Measurements from ENCODE around the gene TREM1.
"Not testable (repeated sequence)": the region's sequence is repeated elsewhere in the genome, so short reads cannot be mapped to it uniquely, and the experiment has no call there.

Gene TREM1

DNA sequence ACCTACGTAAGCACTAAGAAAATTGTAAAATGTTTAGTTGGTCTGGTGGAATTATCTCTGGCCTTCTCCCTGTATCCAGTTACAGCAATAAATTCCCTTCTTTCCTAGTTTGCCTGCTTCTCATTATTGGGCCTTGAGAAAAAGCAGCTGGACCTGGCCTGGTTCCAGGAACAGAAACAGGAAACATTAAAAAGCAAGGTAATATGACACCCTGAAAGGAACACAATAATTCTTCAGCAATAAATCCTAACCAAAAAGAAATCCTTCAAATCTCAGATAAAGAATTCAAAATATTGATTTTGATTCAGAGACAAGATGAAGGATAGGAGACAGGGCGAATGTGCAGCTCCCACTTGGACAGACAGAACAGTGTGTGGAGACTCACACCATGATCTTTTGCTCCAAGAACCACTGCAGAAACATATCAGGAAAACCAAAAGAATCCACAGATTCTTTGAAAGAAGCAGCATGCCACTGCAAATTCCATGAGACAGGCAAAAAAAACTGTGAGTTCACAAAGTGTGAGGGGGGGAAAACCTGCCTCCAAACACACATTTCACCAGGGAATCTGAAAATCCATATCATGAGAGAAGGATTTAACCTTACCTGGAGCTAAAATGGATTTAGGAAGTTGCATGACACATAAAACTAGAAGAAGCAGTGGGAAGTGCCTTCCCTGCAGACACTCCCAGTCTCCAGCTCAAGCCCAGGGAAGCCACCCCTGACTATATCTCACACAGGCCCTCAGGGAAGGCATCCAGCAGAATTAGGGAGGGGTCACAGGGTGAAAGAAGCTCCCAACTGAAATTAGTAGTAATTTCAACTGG lies 28.9 kb downstream of the TREM1 start:
- DNase-seq: peak; percentile 65

DNA sequence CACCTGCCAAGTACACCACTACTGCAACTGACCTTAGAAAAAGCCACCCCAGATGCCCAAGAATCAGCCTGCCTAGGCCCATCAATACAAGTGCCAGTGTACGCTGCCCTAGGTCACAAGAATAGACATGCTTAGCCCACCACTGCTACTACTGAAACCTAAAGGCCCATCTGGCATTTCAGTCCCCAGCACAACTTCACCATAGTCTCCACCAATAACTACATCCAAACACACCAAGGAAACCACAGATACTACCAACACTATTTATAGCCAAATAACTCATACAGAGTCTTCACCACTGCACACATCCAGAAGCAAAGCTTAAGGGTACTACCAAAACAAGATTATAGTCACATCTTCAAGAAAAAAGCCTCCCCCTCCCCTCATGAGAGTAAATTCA lies 30.1 kb downstream of the TREM1 start:
- no peak for DNase-seq

DNA sequence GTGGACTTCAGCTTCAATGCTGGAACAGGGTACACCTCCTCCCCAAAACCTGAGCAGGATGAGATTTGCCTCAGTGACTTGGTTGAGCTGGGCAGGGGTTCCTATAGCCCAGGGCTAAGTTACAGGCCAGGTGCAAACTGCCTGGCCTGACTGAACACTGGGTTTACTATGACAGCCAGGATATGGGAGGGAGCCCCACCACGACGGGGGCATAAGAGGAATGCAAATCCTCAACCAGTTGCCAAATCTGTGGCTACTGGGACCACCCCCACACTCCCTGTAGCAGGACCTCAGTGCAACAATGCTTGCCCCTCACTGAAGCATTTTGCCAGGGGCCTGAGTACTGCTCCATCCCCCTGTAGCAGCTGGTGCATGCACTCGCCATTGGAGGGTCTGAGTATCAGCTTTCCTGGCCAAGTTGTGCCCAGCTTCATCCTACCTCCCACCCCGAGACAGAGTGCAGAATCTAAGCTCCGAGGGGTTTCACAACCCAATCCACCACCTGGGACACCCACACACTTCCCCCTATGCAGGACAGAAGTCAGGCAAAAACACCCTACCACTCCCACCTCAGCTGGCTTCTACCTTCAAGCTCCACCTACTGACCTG lies 30.7 kb downstream of the TREM1 start:
- no peak for DNase-seq

DNA sequence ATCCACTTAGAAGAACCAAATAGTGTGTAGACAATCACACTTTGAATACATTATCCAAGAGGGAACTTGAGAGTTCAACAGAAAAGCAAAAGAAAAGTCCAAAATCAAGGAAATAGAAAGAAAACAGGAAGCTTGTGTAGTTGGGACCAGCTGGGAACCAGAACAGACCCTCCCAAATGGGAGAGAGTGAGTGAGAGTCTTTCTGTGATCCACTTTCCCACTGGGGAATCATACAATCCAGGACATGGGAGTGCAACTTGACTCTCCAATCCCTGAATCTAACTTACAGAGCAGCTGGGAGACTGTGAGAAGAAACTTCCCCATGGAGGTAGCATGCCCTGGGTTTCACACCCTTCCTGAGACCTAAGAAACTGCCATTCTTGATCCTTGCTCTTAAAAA lies 31.4 kb downstream of the TREM1 start:
- DNase-seq: no peak

DNA sequence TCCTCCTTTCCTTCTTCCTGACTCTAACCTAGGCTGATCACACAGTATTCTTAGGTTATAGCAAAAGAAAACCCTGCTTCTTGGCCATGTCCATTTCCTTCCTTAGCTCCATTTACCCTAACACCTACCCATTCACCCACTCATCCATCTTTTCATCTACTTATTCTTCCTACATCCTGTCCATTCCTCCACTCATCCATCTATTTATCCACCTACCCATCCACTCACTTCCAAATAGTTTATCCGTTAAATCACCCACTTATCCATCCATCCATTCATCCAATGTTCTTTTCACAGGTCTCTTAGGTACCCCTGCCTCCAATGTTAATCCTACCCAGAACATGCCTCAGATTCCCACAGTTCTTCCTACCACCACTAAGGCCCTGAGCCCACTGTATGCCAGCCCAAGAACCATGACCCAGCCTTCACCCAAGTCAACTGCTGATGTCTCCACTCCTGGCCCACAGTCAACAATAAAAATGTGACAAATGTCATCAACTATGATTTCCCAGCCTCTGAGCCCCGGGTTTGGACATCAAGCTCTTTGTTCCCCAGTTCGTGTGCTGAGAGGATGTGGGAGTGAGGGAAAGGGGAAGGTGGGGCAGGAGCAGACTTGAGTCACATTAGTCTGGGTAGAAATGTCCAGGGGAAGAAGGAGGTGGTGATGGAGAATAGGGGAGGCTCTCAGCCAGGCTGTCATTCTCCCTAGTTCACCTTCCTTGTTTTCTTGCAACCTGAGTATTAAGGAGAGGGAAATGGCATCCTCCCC lies 33.9 kb downstream of the TREM1 start:
- DNase-seq: no peak

DNA sequence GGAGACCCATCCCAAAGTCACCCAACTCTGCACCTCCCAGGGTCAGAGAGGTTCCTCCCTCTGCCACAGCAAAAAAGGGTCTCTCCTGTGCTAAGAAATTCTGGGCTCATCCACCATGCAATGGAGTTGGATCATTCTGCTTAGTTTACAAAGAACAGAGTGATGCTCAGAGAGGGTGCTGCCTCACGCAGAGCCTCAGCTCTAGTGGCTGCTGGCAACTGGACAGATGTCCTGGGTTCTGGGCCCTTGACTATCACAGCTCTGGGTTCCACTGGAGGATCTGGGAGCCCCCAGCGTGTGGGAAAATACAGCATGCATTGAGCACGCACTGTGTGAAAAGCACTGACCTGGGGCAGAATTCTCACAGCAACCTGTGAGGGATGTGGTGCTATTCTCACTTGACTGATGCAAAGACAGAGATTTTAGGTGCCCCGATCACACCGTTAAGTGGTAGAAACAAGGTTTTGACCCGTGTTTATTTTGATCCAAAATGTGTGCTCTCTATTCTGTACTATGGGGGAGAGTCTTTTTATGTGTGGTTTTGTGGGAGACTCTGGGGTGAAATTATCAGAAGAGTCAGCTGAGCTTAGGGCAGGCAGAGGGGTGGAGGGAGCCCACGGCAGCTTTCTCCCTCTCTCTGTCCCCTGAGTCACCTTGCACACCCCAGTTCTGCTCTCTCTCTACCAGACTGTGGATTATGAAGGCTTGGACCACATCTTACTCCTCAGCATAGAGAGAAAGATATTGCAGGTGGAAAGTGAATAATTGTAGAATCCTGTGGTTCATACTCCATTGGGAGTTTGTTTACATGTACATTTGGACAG lies 38.4 kb downstream of the TREM1 start:
- DNase-seq: no peak

DNA sequence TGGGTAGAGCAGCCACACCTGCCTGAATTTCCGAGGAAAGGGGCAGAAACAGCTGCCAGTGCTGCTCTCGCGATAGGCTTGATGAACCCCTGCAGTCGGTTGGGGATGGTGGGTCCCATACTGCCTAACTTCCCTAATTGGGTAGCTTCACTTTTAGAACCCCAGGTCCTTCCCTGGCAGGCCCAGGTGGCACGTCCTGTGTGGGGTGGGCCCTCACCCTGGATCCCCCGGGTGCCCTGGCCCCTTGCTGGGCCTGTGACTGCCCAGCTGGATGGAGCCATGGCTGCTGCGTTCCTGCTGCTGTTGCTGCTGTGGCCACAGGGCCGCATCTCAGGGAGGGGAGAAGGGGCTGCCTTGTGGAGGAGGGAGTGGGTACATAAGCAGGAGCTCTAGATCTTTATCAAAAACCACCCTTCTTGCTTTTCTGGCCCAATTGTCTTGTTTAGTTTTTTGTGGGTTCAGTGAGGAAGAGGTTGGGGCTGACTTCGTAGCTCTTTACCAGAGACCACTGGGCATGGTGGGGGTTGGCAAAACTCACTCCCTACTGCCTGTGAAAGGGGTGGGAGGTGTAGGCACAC lies 39.1 kb downstream of the TREM1 start:
- no peak for DNase-seq

DNA sequence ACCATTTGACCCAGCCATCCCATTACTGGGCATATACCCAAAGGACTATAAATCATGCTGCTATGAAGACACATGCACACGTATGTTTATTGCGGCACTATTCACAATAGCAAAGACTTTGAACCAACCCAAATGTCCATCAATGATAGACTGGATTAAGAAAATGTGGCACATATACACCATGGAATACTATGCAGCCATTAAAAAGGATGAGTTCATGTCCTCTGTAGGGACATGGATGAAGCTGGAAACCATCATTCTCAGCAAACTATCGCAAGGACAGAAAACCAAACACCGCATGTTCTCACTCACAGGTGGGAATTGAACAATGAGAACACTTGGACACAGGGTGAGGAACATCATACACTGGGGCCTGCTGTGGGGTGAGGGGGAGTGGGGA lies 40.0 kb downstream of the TREM1 start:
- not testable (repeated sequence) for DNase-seq

DNA sequence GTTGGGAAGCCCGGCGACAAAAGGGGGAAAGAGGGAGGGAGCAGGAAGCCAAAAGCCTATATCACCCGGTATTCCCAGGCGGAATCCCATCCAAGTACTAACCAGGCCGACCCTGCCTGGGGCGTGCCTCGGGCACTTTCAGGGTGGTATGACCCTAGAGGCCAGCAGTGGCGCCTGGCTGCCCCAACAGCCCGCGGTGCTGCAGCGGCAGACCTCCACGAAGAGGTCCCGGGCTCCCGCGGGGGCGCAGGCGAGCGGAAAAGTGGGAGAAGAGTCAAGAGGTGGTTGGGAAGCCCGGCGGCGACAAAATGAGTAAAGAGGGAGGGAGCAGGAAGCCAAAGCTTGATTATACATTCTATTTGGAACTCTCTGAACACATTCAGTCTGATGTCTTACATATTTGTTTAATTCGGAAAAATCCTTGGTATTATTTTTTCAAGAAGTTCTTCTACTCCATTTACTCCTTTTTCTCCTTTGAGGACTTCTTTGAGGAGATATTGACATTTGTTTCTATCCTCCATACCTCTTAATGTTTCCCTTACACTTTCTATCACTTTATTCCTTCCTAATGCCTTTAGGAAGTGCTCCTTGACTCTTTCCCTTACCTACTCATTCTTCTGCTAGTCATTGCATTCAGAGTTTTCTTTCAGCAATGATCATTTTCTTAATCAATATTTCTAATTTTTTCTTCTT lies 46.9 kb downstream of the TREM1 start:
- no peak for DNase-seq

DNA sequence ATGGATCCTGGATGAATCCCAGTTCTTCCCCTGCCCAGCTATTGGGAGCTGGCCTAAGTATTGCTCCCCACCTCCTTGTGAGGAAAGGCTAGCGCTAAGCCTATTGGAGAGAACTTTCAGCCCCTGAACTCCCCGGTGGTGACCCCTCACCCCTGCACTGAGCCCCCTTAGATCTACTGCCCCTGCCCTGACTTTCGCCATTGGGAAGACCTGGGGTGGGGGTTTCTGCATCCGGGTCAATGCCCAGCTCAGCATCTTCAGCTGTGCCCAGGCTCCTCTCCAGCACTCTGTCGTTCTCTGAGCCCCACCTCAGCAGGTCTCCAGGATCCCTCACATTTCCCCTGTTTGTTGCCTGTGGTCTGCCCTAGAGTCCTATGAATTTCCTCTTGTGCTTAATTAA lies 49.4 kb downstream of the TREM1 start:
- no peak for DNase-seq

DNA sequence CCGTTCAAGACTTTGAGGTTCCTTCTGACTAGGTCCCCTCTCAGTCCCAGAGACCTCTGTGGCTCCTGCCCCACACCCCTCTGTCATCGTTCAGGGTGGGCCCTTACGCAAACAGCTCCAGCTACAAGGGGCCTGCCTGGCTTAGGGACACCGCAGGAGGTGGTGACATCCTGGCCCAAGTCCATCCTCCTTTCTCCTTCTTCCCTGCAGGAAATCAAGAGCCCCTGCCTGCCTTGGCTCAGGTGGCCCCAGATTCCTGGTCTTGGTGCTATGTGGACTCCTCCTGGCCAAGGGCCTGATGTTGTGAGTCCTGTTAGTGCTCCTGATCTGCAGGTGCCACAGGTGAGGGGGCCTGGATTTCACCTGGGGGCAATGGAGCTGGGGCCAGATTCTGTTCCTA lies 50.2 kb downstream of the TREM1 start:
- DNase-seq: no peak

DNA sequence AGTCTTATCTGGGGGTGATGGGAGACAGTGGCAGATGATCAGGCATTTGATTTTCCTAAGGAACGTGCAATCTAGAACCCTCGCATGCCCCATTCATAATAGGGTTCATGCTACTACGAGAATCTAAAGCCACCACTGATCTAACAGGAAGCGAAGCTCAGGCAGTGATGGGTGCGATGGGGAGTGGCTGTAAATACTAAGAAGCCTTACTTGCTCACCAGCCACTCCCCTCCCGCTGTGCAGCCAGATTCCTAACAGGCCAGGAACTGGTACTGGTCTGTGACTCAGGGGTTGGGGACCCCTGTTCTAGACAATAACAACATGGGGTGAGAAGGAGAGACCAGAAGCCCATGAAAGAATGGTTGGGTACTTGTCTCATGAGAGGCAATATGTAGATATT lies 53.8 kb downstream of the TREM1 start:
- no peak for DNase-seq

DNA sequence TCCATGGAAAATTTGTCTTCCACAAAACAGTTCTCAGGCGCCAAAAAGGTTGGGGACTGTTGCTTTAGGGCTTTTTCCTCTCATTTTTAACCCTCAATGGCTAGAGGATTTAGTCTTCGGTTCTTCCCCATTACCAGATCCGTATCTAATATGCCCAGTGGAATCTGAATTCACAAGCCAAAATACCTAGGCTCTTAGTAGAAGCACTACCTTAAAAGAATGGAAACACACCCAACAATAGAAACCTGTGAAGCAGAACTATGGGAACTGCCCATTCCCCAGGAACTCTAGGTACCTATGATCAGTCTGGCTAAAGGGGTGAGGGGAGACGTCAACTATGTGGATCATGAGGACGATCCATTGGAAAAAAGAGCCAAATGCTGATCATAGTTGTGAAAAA lies 55.2 kb downstream of the TREM1 start:
- DNase-seq: no peak

DNA sequence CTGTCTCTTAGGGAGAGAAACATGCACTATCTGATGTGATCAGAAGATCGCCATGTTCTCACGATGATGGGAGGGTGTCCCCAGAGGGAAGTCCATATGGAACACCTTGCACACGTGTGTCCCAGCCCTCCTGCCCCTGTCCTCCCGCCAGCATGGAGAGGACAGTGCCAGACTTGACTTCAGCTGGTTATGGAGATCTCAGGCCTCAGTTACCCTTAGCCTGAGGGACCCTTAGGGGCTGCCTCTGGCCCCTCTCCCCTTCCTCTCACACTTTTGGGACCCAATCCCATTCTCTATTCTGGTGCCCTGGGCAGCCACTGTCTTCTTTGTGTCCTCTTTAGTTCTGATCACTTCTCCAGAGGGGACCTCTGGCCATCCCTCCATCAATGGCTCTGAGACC lies 56.8 kb downstream of the TREM1 start:
- no peak for DNase-seq

DNA sequence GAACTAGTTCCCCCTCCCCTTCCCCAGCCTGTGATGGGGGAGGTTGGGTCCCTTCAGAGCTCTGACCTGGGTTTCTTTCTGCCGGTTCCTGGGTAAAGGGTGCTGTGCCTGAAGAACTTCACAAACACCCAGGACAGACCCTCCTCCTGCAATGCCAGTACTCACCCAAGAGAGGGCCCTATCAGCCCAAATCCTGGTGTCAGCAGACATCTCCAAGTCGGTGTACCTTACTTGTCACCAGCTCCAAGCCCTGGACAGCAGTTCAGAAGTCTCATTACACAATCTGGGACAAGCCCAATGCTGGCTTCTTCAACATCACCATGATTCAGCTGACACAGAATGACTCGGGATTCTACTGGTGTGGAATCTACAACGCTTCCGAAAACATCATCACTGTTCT lies 57.9 kb downstream of the TREM1 start:
- no peak for DNase-seq

DNA sequence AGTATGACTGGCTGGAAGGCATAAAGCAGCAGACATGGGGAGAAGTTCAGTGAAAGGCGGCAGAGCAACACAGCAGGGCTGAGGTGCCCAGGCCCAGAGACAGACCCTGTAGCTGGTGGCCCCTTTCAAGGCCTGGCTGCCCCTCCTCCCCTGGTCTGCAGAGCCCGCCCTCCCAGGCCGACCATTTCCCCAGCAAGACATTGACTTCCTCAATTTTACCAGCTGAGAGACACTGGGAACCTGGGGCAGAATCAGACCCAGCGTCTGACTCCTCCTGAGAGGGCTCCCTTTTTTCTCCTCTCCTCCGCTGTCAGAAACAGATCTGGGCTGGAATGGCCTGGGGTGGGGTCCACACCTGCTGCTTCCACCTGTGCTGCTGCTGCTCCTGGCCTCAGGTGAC lies 58.4 kb downstream of the TREM1 start, which contains the start of gene TREML4:
Gene TREML4 (plus strand): TSS at position 254 of the 400 bp plus-strand sequence. CDS start 79 bp downstream, at position 333.
- DNase-seq: no peak

DNA sequence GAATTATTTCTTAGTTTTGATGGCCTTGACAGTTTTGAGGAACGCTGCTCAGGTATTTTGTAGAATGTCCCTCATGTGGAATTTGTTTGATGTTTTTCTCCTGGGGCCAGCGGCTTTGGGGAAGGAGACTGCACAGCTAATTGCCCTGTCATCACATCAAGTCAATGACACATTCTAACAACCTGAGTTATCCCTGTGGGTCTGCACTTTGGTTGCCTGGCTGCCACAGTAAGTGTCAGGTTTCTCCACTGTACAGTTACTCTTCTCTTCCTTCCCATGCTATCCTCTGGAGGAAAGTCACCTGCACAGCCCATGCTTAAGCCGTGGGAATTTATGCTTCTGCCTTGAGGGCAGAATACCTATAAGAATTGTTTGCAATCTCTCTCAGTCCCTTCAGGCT lies 59.7 kb downstream of the TREM1 start:
- no peak for DNase-seq

DNA sequence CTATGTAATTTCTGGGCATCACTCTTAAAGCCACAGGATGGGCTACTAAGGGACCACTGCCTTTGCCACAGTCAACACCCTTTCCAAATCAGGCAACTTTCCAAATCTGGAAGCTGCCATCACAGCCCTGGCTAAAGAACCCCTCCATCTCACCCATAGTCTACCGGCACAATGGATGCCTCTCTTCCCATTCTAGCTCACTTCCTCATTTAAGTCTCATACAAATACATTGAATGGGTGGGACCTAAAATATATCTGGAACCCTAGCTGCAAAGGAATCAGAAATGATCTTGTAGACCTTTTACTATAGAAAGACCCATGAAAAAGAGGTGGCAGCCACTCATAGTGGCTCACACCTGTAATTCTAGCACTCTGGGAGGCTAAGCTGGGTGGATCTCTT lies 61.7 kb downstream of the TREM1 start:
- no peak for DNase-seq
